HepG2 (cell line): Measurements from ENCODE around the gene EIF3B. TPM values are rescaled to one million over a fixed set of nuclear protein-coding genes. Genes with fewer than 3 reads are reported as not detected.

Experiments
- AKNA ChIP-seq: sonication (generic); formaldehyde crosslinking; IDR thresholded peaks from 2 replicates; pipeline ENCODE4 v1.4.0; 2020; ENCODE audit warnings: missing genetic modification reagents, borderline replicate concordance
- E2F1 ChIP-seq: sonication (generic); formaldehyde crosslinking; IDR thresholded peaks from 2 replicates; pipeline ENCODE4 v1.5.0; 2020; ENCODE audit warnings: missing genetic modification reagents
- FOXP1 ChIP-seq, 2 experiments: fragments of 450-650 bp in 1 of 2; IDR thresholded peaks; 2 replicates each; pipeline ENCODE4 v1.6.1; 2017 to 2018; ENCODE audit warnings: antibody characterized with exemption in 1 of 2
- KLF12 ChIP-seq: sonication (generic); formaldehyde crosslinking; IDR thresholded peaks from 2 replicates; pipeline ENCODE4 v1.4.0; 2020; ENCODE audit warnings: missing genetic modification reagents, borderline replicate concordance
- MTA1 ChIP-seq: sonication (generic); formaldehyde crosslinking; IDR thresholded peaks from 2 replicates; pipeline ENCODE4 v1.4.0; 2020; ENCODE audit warnings: missing genetic modification reagents, mild to moderate bottlenecking, borderline replicate concordance
- NFYC ChIP-seq: IDR thresholded peaks from 2 replicates; pipeline ENCODE4 v1.6.1; 2016; ENCODE audit warnings: missing genetic modification reagents, missing compliant biosample characterization
- NR0B2 ChIP-seq: sonication (generic); formaldehyde crosslinking; IDR thresholded peaks from 2 replicates; pipeline ENCODE4 v1.4.0; 2020; ENCODE audit warnings: mild to moderate bottlenecking, missing genetic modification reagents
- NRL ChIP-seq: sonication (generic); formaldehyde crosslinking; IDR thresholded peaks from 2 replicates; pipeline ENCODE4 v1.5.0; 2020; ENCODE audit warnings: missing genetic modification reagents, mild to moderate bottlenecking, moderate library complexity, borderline replicate concordance
- PAWR ChIP-seq: sonication (generic); formaldehyde crosslinking; IDR thresholded peaks from 2 replicates; pipeline ENCODE4 v1.4.0; 2020; ENCODE audit warnings: missing genetic modification reagents, mild to moderate bottlenecking, borderline replicate concordance
- PBX2 ChIP-seq: IDR thresholded peaks from 2 replicates; pipeline ENCODE4 v1.6.1; 2016; ENCODE audit warnings: control low read depth
- RNF2 ChIP-seq: fragments of 450-650 bp; conservative IDR thresholded peaks from 2 replicates; pipeline ENCODE4 v1.6.1; 2016; ENCODE audit warnings: low read depth
- SOX6 ChIP-seq, 2 experiments: fragments of 450-650 bp in 1 of 2; sonication (generic) in 1 of 2; formaldehyde crosslinking in 1 of 2; IDR thresholded peaks; 2 replicates each; pipeline versions ENCODE4 v1.4.0 to v1.6.1; 2017 to 2020; ENCODE audit warnings: antibody characterized with exemption in 1 of 2, mild to moderate bottlenecking in 1 of 2, missing genetic modification reagents in 1 of 2
- YY1 ChIP-seq: IDR thresholded peaks from 2 replicates; pipeline ENCODE4 v1.6.1; 2011; ENCODE audit warnings: low read length, low read depth, moderate library complexity, mild to moderate bottlenecking; ENCODE audit not compliant: insufficient read depth, insufficient replicate concordance
- ZNF124 ChIP-seq: sonication (generic); formaldehyde crosslinking; IDR thresholded peaks from 2 replicates; pipeline ENCODE4 v1.4.0; 2020; ENCODE audit warnings: missing genetic modification reagents
- ZNF281 ChIP-seq: sonication (generic); formaldehyde crosslinking; IDR thresholded peaks from 2 replicates; pipeline ENCODE4 v1.4.0; 2020; ENCODE audit warnings: missing genetic modification reagents, borderline replicate concordance
- ZNF460 ChIP-seq: sonication (generic); formaldehyde crosslinking; IDR thresholded peaks from 2 replicates; pipeline ENCODE4 v1.5.1; 2020; ENCODE audit warnings: missing genetic modification reagents, mild to moderate bottlenecking, borderline replicate concordance
- ZNF614 ChIP-seq: IDR thresholded peaks from 2 replicates; pipeline ENCODE4 v1.6.1; 2018; ENCODE audit warnings: missing biosample characterization, missing genetic modification reagents, inconsistent platforms, borderline replicate concordance
- polyA plus RNA-seq, 8 experiments: library from polyadenylated mRNA; depleted of rRNA in 3 of 8; stranded (reverse) in 7 of 8; unstranded in 1 of 8; fragments of >200 nt; fragmentation: Illumina TruSeq in 4 of 8; extraction: Trizol in 4 of 8; gene quantifications; 2 replicates each; pipeline versions ENCODE4 v1.2.1 to v1.2.3, GENCODE V29; 2011 to 2016; ENCODE audit warnings: low read depth in 4 of 8, missing spikeins in 1 of 8, mixed read lengths in 1 of 8; ENCODE audit not compliant: insufficient read depth in 1 of 8
- total RNA-seq, 5 experiments: library from RNA; depleted of rRNA; stranded (reverse); fragments of >200 nt; fragmentation: Illumina TruSeq; extraction: Trizol; gene quantifications; 2 replicates each; pipeline ENCODE4 v1.2.3, GENCODE V29; 2016; ENCODE audit warnings: low read depth in 1 of 5

The EIF3B gene
- total and polyA plus RNA-seq, 2 of the 13 experiments (the other 11 are each of a cell fraction or from before 2014, with no cell fraction given) = 92.2 to 241 TPM

- TF ChIP-seq SOX6 (IDR thresholded peaks at IDR 0.05) (no peak), SOX6 (CRISPR knock-in tag; IDR thresholded peaks at IDR 0.05) (no peak), RNF2 (peak; percentile 99), AKNA (no peak; the same call in 1 of the 2 replicates), PBX2 (no peak), MTA1 (CRISPR knock-in tag) (no peak), NR0B2 (peak; percentile 93; the same call in 1 of the 2 replicates), NRL (CRISPR knock-in tag) (peak; percentile 90; the same call in 1 of the 2 replicates), FOXP1 (IDR thresholded peaks at IDR 0.05) (no peak), FOXP1 (CRISPR knock-in tag; IDR thresholded peaks at IDR 0.05) (no peak), ZNF460 (CRISPR knock-in tag) (0 out of 2 replicates have a peak, but pooled peaks have one; percentile 30), KLF12 (CRISPR knock-in tag) (peak; percentile 79; the same call in 1 of the 2 replicates), ZNF614 (CRISPR knock-in tag) (0 out of 2 replicates have a peak, but pooled peaks have one; percentile 24), PAWR (CRISPR knock-in tag) (no peak), ZNF281 (CRISPR knock-in tag) (peak; percentile 30; the same call in 1 of the 2 replicates), NFYC (peak; percentile 48; the same call in 1 of the 2 replicates), E2F1 (CRISPR knock-in tag) (peak; percentile 95), YY1 (no peak), ZNF124 (CRISPR knock-in tag) (peak; percentile 17; the same call in 1 of the 2 replicates)
Measured at GRCh38 chr7:2353936-2354185, 766 bp upstream of the EIF3B start (continued).
